Bone marrow (tissue), 2 donors: ENCODE results near the gene CDKL1.
"Not testable (repeated sequence)": the region's sequence is repeated elsewhere in the genome, so short reads cannot be mapped to it uniquely, and the experiment has no call there.

Source experiments
- DNase-seq, 2 donors: peaks; one replicate each; lab custom pipeline; 2025; lab: John Stamatoyannopoulos, UW

CDKL1 gene

GRCh38 chr14:50387548-50387947, 9.1 kb downstream of the CDKL1 start:
- no peak for DNase-seq

DNA sequence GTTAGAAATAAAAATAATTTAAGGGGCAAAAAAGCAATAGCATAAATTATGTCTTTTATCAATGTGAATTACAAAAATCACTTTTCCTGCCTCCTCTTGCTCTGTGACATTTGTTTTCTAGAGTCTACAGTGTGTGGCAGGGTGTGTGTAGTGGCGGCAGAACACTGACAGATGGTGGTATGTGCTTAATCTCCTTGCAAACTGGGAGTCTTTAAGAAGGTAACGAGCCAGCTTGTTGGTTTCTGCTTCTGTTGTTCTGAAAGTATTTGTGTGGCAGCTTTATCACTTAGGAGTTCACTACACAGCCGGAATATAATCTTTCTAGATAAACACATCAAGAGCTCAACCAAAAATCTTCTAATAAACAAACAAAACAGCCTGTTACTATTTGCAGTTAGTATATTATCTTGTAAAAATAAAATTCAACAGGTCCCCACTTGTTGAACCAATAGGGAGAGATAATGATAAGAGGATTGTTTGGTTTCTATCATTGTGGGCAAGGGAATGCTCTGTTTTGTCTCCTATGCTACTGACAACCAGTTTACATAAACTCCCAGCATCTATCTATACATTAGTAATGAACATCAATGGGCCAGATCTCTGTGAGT, 13.0 kb downstream of the CDKL1 start:
- DNase-seq: no peak

GRCh38 chr14:50381823-50382287, 14.8 kb downstream of the CDKL1 start:
- no peak for DNase-seq

DNA sequence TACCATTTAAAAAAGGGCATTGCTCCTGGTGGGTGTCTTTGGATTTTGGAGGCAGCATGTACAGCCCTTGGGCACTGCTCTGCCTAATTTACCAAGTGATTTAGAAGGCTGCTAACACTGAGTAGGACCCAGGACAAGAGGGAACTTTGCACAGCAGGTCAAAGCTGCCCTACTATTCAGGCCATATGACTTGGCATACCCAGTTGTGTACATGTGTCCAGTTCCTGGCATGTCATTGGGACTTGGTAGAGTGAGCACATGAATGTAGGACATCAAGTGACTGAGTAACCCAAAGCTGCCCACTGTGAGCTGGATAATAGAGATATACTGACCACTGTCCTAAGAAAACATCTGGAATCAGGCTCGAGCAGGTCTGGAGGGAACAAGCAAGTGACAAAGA, 15.7 kb downstream of the CDKL1 start:
- DNase-seq: no peak

DNA sequence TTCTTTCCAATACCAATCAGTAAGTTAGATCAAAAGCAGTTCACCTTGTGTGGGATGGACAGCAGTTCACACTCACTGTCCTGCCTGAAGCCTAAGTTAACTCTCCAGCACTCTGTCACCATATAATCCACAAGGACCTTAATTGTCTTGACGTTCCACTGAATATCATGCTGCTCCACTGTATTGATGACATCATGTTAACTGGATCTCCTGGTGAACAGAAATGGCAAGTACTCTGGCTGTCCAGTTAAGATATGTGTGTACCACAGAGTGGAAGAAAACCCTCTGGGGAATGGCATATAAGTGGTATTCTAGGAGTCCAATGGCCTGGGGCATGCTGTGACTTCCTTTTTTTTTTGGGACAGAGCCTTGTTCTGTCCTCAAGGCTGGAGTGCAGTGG, 16.2 kb downstream of the CDKL1 start:
- DNase-seq: no peak

DNA sequence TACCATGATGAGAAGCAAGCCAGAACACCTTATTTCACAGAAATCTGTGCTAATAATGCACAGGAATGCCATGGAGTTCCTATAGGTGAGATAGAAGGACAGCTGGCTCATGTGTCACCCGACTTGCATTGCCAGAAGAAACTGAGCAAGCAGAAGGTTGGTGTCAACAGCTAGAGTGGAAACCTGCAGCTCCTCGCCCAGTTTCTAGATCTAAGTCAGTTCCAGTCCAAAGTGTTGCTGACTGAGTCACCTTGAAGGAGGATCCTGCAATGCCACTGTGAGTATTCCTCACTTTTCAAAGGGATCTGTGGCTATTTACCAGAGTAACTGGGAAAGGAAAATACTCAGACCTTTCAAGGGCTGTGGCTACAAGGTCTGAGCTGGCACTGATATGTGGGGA, 17.1 kb downstream of the CDKL1 start:
- no peak for DNase-seq

- DNase-seq: no peak
Measured at GRCh38 chr14:50377550-50378085, 19.1 kb downstream of the CDKL1 start.

- no peak for DNase-seq
Measured at GRCh38 chr14:50375760-50376159, 20.9 kb downstream of the CDKL1 start.

DNA sequence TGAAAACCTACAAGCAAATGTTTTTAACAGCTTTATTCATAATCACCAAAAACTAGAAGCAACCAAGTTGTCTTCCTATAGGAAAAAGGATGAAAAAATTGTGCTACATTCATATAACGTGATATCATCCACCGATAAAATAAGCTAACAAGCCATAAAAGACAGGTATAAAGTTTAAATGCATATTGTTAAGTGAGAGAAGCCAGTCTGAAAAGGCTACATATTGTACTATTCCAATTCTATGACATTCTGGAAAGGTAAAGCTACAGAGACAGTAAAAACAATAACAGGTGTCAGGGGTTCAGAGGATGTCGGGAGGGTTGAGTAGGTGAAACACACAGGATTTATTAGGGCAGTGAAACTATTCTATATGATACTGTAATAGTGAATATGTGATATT, 22.7 kb downstream of the CDKL1 start:
- no peak for DNase-seq

DNA sequence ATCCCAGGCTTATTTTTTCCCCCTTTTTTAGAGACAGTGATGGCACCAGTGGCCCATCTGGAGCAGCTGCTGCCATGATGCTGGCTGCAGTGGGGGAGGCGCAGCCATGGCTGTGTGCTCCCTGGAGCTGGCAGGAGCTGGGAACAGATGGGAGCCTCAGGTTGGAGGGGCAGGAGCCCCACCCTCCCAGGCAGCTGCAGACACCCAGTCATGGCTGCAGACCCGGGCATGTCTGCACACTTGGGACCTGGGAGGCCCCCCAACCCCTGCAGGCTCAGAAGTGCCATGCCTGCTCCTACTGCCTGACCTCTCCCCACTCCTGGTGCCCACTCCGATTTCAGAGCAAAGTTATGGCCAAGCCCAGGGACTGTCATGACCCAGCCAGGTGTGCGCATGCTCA, 25.1 kb downstream of the CDKL1 start:
- DNase-seq: no peak

DNA sequence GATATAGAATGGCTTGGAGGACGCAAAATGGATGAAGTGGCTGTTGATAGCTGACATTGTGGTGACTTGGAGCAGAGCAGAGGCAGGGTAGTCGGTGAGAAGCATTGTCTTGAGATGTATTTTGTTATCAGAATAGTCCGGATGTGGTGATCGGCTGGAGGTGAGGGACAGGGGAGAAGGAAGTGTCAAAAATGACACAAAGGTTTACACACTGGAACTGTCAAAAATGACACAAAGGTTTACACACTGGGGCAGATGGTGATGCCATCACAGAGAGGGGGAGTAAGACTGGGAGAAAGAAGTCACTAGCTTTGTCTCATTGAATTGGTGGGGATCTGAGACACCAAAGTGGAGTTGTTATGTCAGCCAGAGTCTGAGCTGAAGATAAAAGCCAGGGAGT, 30.1 kb downstream of the CDKL1 start:
- no peak for DNase-seq

- DNase-seq: no peak
Measured at GRCh38 chr14:50366115-50366514, 30.6 kb downstream of the CDKL1 start.

GRCh38 chr14:50365572-50365971, 31.1 kb downstream of the CDKL1 start:
- DNase-seq: not testable (repeated sequence)

- DNase-seq: no peak
Measured at GRCh38 chr14:50364792-50365191, 31.9 kb downstream of the CDKL1 start.

GRCh38 chr14:50363714-50364111, 33.0 kb downstream of the CDKL1 start:
- peak in 1 of 2 donors; percentile 94 for DNase-seq

DNA sequence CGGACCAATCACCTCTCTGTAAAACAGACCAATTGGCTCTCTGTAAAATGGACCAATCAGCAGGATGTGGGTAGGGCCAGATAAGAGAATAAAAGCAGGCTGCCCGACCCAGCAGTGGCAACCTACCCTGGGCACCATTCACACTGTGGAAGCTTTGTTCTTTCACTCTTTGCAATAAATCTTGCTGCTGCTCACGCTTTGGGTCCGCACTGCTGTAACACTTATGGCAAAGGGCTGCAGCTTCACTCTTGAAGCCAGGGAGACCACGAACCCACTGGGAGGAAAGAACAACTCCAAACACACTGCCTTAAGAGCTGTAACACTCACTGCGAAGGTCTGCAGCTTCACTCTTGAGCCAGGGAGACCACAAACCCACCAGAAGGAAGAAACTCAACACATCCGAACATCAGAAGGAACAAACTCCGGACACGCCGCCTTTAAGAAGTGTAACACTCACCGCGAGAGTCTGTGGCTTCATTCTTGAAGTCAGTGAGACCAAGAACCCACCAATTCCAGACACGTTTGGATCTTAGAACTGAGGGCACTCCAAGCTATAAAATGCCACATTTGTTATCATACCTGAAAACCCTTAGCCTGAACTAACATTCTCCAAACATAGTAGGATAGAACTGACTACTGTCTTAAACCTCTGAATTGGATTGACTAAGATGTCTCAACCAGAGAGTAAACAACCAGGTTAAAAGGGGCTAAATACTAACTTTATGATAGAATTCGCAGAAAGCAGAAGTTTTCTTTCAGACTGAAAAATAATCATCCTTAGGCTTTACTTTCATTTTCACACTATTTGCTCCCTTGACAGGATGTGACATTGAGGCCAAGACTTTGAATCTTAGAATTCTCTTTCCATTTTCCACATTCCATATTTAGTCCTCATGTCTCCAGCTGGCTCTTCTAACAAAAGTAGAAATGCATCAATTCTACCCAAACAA, 33.6 kb downstream of the CDKL1 start:
- DNase-seq: peak in 1 of 2 donors; percentile 60

GRCh38 chr14:50361473-50362403, 34.9 kb downstream of the CDKL1 start:
- not testable (repeated sequence) for DNase-seq

DNA sequence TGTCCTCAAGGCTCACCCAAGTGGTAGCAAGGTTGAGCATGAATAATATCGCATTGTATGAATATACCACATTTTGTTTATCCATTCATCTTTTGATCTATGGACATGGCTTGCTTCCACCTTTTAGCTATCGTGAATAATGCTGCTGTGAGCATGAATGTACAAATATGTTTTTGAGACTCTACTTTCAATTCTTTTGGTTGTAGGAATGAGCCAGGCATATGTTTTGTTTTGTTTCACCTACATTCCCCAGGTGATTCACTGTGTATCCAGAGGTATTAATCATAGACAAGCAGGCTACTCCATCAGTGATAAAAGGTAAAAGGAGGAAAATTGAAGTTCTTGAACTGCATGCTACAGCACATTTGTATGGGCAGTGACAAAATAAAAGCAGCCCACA, 35.8 kb downstream of the CDKL1 start:
- DNase-seq: no peak

- no peak for DNase-seq
Measured at GRCh38 chr14:50360093-50360492, 36.6 kb downstream of the CDKL1 start.

DNA sequence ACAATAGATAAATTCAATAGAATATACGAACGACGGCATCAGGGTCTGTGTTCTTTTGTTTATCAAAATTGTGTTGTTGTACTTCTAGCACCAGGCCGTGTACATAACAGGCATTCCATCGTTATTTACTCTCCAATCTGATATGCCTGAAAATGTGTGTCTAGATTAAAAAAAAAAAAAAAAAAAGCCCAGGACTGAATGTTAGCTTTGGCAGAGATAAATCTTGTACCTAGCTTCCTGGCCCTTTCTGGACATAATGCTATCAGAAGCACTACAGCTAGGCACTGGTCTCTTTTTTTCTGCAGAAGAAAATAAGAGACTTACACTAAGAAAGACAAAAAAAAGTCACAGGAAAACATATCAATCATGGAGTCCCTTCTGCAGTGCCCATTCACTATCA, 37.0 kb downstream of the CDKL1 start:
- no peak for DNase-seq

GRCh38 chr14:50357753-50358395, 38.8 kb downstream of the CDKL1 start:
- DNase-seq: no peak
